ENCODE measurements around the gene MLST8. TPM values are rescaled to one million over a fixed set of nuclear protein-coding genes. Genes with fewer than 3 reads are reported as not detected.

MLST8 gene, protein sequence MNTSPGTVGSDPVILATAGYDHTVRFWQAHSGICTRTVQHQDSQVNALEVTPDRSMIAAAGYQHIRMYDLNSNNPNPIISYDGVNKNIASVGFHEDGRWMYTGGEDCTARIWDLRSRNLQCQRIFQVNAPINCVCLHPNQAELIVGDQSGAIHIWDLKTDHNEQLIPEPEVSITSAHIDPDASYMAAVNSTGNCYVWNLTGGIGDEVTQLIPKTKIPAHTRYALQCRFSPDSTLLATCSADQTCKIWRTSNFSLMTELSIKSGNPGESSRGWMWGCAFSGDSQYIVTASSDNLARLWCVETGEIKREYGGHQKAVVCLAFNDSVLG
- total RNA-seq, result 39.9 and 57.6 TPM in 2 replicates

DNA sequence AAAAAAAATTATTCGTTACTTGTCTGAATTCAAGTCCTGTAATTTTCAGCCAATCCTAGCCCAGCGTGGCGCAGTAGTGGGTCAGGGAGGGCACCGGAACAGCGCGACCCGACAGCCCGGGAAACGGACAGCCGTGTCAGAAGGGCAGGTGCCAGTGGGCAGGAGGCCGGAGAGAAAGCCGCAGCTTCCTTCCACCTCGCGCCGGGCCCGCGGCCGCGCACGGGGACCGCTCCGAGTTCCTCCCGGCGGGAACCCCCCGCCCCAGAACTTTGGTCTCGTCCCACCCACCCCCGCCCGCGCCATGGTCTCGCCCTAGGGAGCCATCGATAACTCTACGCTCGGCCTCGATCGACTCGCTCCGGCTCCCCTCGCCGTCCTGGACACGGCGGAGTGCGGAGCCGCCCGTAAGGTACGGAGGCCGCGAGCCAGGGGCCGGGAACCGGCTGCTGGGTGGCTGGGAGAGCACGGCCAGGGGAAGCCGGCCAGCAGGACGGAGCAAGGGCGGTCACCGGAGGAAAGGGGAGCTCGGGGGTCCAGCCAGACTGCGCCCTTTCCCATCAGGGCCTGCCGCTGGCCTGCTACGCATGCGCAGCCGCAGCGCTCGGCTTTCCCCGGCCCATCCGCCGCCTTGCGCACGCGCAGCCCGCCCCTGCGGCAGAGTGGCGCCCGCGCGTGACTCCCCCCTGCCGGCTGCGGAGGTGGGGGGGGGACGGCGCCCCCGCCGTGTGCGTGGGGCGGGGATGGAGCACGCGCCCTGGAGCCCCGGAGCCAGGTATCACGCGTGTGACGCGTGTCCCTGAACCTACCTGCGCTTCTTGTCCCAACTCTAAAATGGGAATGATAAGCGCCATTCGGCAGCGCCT lies at the start of gene MLST8:
TSS of gene MLST8 (plus strand) at position 351 of the 863 bp plus-strand sequence. CDS start 632 bp downstream, outside the sequence.

GRCh38 chr16:2196162-2196980 lies 8.9 kb upstream of the MLST8 start, which contains the start of gene CASKIN1:
Gene CASKIN1, minus strand, starts transcription at chr16:2196605. Its CDS starts 173 bp downstream, at chr16:2196432.

DNA sequence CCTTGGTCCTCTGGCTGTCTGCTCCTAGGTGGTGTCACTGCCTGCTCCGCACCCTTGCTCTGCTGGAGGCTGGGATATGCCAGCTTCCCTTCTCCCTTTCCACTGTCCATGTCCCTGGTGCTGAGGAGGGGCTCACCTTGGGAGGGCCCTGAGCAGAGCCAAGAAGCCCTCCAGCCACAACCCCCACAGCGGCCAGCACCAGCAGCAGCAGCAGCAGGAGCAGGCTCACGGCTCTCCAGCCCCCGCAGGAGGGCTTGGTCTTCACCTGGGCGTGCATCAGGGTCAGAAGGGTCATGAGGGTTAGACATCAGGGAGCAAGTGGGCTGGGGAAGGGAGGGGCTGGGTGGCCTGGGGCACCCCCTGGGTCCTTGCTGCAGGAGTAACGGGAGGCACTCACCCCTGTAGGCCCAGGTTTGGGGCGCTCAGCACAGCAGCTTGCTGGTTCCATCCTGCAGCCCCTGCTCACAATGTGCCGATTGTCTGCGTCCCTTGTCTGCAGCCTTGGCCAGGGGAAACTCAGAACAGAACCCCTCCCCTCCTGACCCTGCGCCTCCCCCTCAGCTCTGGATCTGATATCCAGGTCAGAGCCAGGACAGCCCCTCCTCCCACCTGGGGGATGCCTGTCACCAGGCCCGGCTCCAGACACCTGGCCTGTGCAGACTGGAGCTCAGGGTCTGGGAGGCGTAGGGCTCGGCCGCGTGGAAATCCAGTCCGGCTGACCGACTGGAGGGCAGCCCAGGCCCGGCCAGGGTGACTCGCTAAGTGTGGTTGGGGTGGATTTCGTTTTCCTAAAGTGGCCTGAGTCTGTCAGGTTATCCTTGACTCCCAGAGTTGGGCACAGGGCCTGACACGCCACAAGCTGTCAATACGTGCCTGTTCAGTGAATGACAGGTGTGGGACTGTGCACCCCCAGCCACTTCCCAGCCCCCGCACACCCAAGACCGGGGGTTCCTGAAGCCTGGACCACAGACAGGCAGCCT lies 5.4 kb downstream of the MLST8 start, which contains the start of gene BRICD5:
TSS of gene BRICD5 (minus strand) at position 478 of the 980 bp plus-strand sequence. CDS start at position 448, 30 bp downstream.

GRCh38 chr16:2214719-2214968 lies 9.4 kb downstream of the MLST8 start, which contains the start of gene PGP:
Gene PGP, minus strand, starts transcription at chr16:2214840. Its CDS starts 63 bp downstream, at chr16:2214777.

DNA sequence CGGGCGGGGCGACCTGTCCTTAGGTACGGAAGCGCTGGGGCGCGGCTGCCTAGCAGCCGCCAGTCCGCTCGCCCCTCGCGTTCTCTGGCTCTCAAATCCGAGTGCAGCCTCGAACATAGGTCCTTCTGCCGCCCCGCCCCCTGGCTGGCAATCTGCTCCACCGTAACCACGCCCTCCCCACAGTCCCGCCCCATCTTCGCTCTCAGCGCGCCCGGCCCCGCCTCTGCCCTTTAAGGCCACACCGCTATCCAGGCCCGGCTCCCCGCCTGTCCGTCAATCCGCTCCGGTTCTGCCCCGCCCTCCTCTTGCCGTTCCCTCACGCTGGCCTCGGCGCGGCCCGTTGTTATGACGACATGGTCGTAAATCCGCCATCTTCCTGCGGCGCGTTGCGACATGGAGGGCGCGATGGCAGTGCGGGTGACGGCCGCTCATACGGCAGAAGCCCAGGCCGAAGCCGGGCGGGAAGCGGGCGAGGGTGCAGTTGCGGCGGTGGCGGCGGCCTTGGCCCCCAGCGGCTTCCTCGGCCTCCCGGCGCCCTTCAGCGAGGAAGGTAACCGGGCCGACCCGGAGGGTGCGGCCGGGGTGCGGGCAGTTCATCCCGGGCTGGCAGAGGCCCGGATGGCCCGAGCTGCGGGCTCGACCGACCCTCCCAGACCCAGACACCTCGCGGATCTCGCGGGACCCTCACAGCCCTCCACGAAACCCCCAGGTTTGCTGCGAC lies 18.1 kb downstream of the MLST8 start, which contains the start of gene E4F1:
TSS of gene E4F1 (plus strand) at position 371 of the 721 bp plus-strand sequence. CDS start at position 394, 23 bp downstream.

DNA sequence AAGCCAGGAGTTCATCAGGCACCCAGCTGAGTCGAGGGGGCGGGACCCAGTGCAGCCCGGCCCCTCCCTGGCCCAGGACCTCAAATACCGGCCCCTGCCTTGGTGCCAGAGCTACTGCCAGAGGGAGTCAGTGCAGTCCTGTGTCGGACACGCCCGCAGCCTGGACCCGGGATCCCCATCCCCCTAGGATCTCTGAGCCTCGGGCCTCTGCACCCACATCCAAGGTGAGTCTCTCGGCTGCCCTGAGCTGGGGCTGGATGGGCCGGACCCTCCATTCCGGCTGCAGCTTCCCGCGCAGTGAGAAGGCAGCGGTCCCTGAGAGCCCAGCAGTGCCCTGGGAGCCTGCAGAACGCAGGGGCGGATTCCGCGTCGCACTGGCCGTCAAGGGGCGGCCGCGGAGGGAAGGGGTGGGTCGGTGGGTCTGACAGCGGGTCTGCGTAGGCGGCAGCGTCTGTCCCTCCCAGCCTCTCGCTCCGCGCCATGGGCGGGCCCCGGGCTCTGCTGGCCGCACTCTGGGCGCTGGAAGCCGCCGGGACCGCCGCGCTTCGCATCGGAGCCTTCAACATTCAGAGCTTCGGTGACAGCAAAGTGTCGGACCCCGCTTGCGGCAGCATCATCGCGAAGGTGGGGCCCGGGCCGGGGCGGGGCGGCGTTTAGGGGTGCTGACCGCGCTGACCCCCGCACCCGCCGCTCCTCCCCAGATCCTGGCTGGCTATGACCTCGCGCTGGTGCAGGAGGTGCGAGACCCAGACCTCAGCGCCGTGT lies 31.3 kb downstream of the MLST8 start, which contains the start of gene DNASE1L2:
TSS of gene DNASE1L2 (plus strand) at position 108 of the 765 bp plus-strand sequence. CDS start at position 481, 373 bp downstream.

GRCh38 chr16:2251296-2252111 lies 46.2 kb downstream of the MLST8 start, which contains the start of gene ECI1:
Gene ECI1, minus strand, starts transcription at chr16:2251587. Its CDS starts 21 bp downstream, at chr16:2251566.

Other genes with a start within 250 kb of the MLST8 start
- gene NDUFB10, start 245.9 kb upstream of the MLST8 start, total RNA-seq, result 198 and 225 TPM in 2 replicates
- gene RPS2, start 240.6 kb upstream of the MLST8 start, total RNA-seq, result 2,905 and 3,262 TPM in 2 replicates
- gene RNF151, start 238.6 kb upstream of the MLST8 start, total RNA-seq, result not detected in 2 replicates
- 32.6 and 34.3 TPM in 2 replicates for gene TBL3, start 233.4 kb upstream of the MLST8 start, total RNA-seq
- not detected in 2 replicates for gene NOXO1, start 224.0 kb upstream of the MLST8 start, total RNA-seq
- gene GFER, start 221.3 kb upstream of the MLST8 start, total RNA-seq, result 14.4 and 17.3 TPM in 2 replicates
- 0.78 and 4.2 TPM in 2 replicates for gene SYNGR3, start 215.5 kb upstream of the MLST8 start, total RNA-seq
- 39.7 and 51.4 TPM in 2 replicates for gene ZNF598, start 195.6 kb upstream of the MLST8 start, total RNA-seq
- 2.9 and 6.9 TPM in 2 replicates for gene NPW, start 185.7 kb upstream of the MLST8 start, total RNA-seq
- gene NHERF2, start 178.6 kb upstream of the MLST8 start, total RNA-seq, result 35.2 and 46.3 TPM in 2 replicates
- gene NTHL1, start 157.6 kb upstream of the MLST8 start, total RNA-seq, result 13.9 and 17.2 TPM in 2 replicates
- gene TSC2, start 157.5 kb upstream of the MLST8 start, total RNA-seq, result 51.2 and 53.6 TPM in 2 replicates
- 85.9 and 91.5 TPM in 2 replicates for gene PKD1, start 69.6 kb upstream of the MLST8 start, total RNA-seq
- gene RAB26, start 56.8 kb upstream of the MLST8 start, total RNA-seq, result not detected in 2 replicates
- gene TRAF7, start 49.7 kb upstream of the MLST8 start, total RNA-seq, result 52.4 and 66.5 TPM in 2 replicates
- 0.12 and 0.15 TPM in 2 replicates for gene CASKIN1, start 8.8 kb upstream of the MLST8 start, total RNA-seq
- gene BRICD5, start 5.4 kb downstream of the MLST8 start, total RNA-seq, result 0.83 and 1.1 TPM in 2 replicates
- 7.3 and 9.2 TPM in 2 replicates for gene PGP, start 9.4 kb downstream of the MLST8 start, total RNA-seq
- 15.9 and 20.5 TPM in 2 replicates for gene E4F1, start 18.1 kb downstream of the MLST8 start, total RNA-seq
- 4.5 TPM in 1 of 2 replicates, not detected in the other for gene DNASE1L2, start 31.0 kb downstream of the MLST8 start, total RNA-seq
- gene ECI1, start 46.1 kb downstream of the MLST8 start, total RNA-seq, result 20.4 and 29.7 TPM in 2 replicates
- 87.1 and 98.5 TPM in 2 replicates for gene RNPS1, start 62.7 kb downstream of the MLST8 start, total RNA-seq
- gene ABCA3, start 135.3 kb downstream of the MLST8 start, total RNA-seq, result 0.68 and 1.1 TPM in 2 replicates
- 3.3 and 3.6 TPM in 2 replicates for gene CCNF, start 224.0 kb downstream of the MLST8 start, total RNA-seq

Measured in cardiac ventricle fibroblast (primary cell).